ENCODE measurements around the gene AXL.

DNA sequence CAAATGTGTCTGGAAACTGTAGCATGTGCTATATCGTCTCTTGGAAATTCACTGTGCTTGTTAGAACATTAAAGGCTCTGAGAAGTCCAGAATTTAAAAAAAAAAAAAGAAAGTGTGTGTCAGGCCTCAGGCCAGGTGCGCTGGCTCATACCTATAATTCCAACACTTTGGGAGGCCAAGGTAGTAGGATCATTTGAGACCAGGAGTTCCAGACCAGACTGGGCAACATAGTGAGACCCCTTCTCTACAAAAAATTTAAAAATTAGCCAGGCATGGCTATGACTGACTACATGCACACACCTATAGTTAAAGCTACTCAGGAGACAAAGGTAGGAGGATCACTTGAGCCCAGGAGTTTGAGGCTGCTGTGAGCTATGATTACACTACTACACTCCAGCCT lies 50.0 kb downstream of the AXL start:
- TF ChIP-seq, protein P1, sequence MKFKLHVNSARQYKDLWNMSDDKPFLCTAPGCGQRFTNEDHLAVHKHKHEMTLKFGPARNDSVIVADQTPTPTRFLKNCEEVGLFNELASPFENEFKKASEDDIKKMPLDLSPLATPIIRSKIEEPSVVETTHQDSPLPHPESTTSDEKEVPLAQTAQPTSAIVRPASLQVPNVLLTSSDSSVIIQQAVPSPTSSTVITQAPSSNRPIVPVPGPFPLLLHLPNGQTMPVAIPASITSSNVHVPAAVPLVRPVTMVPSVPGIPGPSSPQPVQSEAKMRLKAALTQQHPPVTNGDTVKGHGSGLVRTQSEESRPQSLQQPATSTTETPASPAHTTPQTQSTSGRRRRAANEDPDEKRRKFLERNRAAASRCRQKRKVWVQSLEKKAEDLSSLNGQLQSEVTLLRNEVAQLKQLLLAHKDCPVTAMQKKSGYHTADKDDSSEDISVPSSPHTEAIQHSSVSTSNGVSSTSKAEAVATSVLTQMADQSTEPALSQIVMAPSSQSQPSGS (IDR thresholded peaks at IDR 0.05; ENCODE audit: low read length): no peak
- no peak for TF ChIP-seq CTCF (IDR thresholded peaks at IDR 0.05; ENCODE audit: control extremely low read depth in 1 of 3, insufficient read depth in 1 of 3, low read depth in 1 of 3, low read length in 3 of 3)

Measured in H1 (cell line).